Head of caudate nucleus (tissue), 42 donors: ENCODE measurements around the gene WNT11.
A peak's percentile ranks its signal among the peaks of the same experiment; 100 is the strongest.

Experiments used
- DNase-seq, 42 donors: peaks; one replicate each; pipeline versions ENCODE4 v3.0.0 to v3.0.0-alpha.2; 2020 to 2021; ENCODE audit warnings: mixed read lengths in 7 of 42
- intact Hi-C: fragments of 100-400 bp; cut with DNase I; formaldehyde crosslinking; loops from one replicate; pipeline ENCODE4 v1.15.0; 2022

Gene WNT11

GRCh38 chr11:76206327-76207081 is at the start of gene WNT11:
TSS of gene WNT11 (minus strand) at chr11:76206502. CDS start at chr11:76206407, 95 bp downstream.
- intact Hi-C loops, result loop anchor here (5.0 to 10.0 kb wide), 2 partner anchors 176 to 238 kb away; partner anchors contain the start of genes EMSY, GVQW3 and THAP12

GRCh38 chr11:76253416-76253815 is 47.1 kb upstream of the WNT11 start:
- intact Hi-C loops, result no loop called here
- peak in 3 of 42 donors; percentile 8 to 29 (median 19) for DNase-seq

More at GRCh38 chr11:76206327-76207081, at the start of gene WNT11:
- peak in 4 of 42 donors; percentile 21 to 59 (median 45) for DNase-seq

GRCh38 chr11:76252631-76253070 is 46.3 kb upstream of the WNT11 start:
- intact Hi-C loops, result no loop called here
- no peak for DNase-seq

- intact Hi-C loops, result no loop called here
- DNase-seq, result no peak
Measured at GRCh38 chr11:76251576-76251975, 45.3 kb upstream of the WNT11 start.

- no peak for DNase-seq
- intact Hi-C loops, result no loop called here
Measured at GRCh38 chr11:76251226-76251575, 44.9 kb upstream of the WNT11 start.

GRCh38 chr11:76250520-76251225 is 44.4 kb upstream of the WNT11 start:
- intact Hi-C loops, result no loop called here
- DNase-seq, result no peak

- intact Hi-C loops, result no loop called here
- no peak for DNase-seq
Measured at GRCh38 chr11:76249195-76249741, 43.0 kb upstream of the WNT11 start.

GRCh38 chr11:76248210-76248609 is 41.9 kb upstream of the WNT11 start:
- DNase-seq, result peak in 1 of 42 donors; percentile 48
- intact Hi-C loops, result no loop called here

- no peak for DNase-seq
- intact Hi-C loops, result no loop called here
Measured at GRCh38 chr11:76247091-76247490, 40.8 kb upstream of the WNT11 start.

GRCh38 chr11:76246271-76246933 is 40.1 kb upstream of the WNT11 start:
- intact Hi-C loops, result no loop called here
- DNase-seq, result peak in 1 of 42 donors; percentile 0

- peak in 1 of 42 donors; percentile 3 for DNase-seq
- intact Hi-C loops, result no loop called here
Measured at GRCh38 chr11:76245720-76246119, 39.4 kb upstream of the WNT11 start.

GRCh38 chr11:76244316-76244851 is 38.1 kb upstream of the WNT11 start:
- intact Hi-C loops, result no loop called here
- DNase-seq, result no peak

GRCh38 chr11:76243957-76244285 is 37.6 kb upstream of the WNT11 start:
- intact Hi-C loops, result no loop called here
- no peak for DNase-seq

- intact Hi-C loops, result no loop called here
- peak in 1 of 42 donors; percentile 9 for DNase-seq
Measured at GRCh38 chr11:76243193-76243956, 37.1 kb upstream of the WNT11 start.

GRCh38 chr11:76242004-76242779 is 35.9 kb upstream of the WNT11 start:
- intact Hi-C loops, result no loop called here
- DNase-seq, result no peak

GRCh38 chr11:76241243-76242000 is 35.1 kb upstream of the WNT11 start:
- intact Hi-C loops, result no loop called here
- DNase-seq, result no peak

- DNase-seq, result peak in 1 of 42 donors; percentile 13
- intact Hi-C loops, result no loop called here
Measured at GRCh38 chr11:76240666-76241065, 34.4 kb upstream of the WNT11 start.
